Right ventricle myocardium inferior (tissue), 1 donor: ENCODE measurements around the gene IL17RE. TPM values are rescaled to one million over a fixed set of nuclear protein-coding genes. Genes with fewer than 3 reads are reported as not detected.
"Not testable (repeated sequence)": the region's sequence is repeated elsewhere in the genome, so short reads cannot be mapped to it uniquely, and the experiment has no call there.

Experiments used
- ATAC-seq: fragments of 200-7000 bp; cut with Tn5 transposase; one replicate; pipeline ENCODE4 v1.9.1; 2020; ENCODE audit warnings: mild to moderate bottlenecking, moderate library complexity
- DNase-seq: peaks from one replicate; pipeline ENCODE4 v3.0.0; 2021; ENCODE audit errors: missing footprints
- intact Hi-C: fragments of 100-400 bp; cut with DNase I; formaldehyde crosslinking; loops from one replicate; pipeline ENCODE4 v1.11.0; 2022
- total RNA-seq: library from RNA; stranded (reverse); fragmentation: NEBNext Ultra II Directional; extraction: Animal tissue kit (Norgen Biotek cat#: 25700); gene quantifications from one replicate; pipeline ENCODE4 v1.2.1, GENCODE V29; 2021
- donor health status: DM: no; HTN: yes; CAD: no; lungs with severe emphysema.

Gene IL17RE
- total RNA-seq, 1 donor from 2014 or later = 0.78 TPM

DNA sequence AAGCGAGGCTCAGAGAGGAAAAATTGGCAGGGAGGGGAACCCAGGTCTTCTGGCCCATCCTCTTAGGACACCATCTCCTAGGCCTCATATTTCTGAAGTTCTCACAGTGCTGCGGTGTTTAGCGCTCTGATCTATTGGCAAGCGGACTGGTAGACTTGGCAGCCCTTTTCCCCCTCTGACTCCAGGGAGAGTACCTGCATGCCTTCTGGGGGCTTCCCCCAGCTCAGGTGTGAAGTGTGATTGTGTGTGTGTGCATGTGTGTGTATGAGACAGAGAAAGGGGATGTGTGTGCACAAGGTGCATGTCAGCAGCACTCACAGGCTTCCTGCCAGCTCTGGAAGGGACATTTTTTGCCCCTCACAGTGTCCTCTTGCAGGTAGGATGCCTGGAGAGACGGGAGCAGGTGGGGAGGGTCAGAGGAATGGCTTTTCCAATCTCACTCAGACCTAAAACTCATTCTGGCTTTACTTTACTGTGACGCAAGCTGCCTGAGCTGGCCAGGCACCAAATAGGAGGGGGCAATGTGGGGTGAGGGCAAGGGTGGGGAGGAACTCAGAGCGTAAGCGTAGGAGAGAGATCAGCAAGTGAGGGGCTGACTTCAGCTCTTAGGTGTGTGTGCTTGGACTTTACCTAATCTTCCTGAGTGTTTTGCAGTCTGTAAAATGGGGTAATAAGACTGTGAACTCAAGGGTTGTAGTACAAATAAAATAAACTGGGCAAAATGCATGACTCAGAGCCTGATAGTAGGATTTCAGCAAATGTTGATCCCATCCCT, 4.0 kb upstream of the IL17RE start:
- no peak for DNase-seq
- intact Hi-C loops = no loop called here
- no peak for ATAC-seq

DNA sequence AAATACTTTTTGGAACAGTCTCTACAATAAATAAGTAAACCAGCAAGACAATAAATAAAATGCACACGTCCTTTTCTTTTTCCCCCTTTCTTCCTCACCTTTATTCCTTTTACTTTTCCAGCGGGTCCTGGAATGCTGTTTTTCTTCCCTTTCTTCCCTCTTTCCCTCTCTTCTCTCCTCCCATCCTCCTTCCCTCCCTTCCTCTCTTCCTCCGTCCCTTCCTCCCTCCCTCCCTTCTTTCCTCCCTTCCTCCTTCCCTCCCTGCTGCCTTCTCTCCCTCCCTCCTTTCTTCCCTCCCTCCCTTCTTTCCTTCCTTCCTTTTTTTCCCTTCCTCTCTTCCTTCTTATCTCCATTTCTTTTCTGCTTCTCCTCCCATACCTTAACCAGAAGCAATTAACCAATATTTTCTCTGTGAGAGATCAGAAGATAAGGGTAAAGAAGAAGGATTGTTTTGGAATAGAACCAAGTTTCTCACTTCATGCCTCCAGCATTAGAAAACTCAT, 3.3 kb upstream of the IL17RE start:
- intact Hi-C loops = no loop called here

DNA sequence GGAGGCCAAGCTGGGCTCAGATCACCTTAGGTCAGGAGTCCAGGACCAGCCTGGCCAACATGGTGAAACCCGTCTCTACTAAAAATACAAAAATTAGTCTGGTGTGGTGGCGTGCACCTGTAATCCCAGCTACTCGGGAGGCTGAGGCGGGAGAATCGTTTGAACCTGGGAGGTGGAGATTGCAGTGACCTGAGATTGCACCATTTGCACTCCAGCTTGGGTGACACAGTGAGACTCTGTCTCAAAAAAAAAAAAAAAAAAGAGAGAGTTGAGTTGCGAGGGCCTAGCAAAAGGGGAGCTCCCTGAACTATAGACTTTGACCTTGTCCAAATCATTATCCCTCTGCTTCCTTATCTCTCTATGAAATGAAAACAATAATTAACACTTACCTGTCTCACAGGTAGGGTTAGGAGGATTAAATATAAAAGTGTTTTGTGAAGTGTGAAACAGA, 1.7 kb upstream of the IL17RE start:
- DNase-seq, intact Hi-C loops, ATAC-seq: not testable (repeated sequence)

More for the DNA sequence above, 3.3 kb upstream of the IL17RE start:
- ATAC-seq = no peak
- DNase-seq = no peak

DNA sequence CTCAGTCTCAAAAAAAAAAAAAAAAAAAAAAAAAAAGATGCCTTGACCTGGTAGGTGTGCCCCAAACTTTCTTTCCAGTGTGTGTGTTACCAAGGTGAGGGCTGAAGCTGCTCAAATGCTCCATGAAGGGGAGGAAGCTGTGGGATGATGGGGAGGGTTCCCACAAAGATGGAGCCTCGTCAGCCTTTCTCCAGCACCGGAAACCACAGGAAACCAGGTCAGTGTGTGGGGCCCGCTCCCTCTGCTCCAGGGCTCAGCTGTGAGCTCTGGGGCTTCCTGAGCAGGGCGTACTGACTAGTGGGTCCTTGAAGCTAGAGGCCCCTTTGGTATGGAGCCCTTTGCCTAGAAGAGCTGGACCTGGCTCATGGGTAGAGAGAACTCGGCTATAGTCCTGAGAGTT, 681 bp upstream of the IL17RE start:
- ATAC-seq = no peak
- DNase-seq = no peak
- intact Hi-C loops = no loop called here

DNA sequence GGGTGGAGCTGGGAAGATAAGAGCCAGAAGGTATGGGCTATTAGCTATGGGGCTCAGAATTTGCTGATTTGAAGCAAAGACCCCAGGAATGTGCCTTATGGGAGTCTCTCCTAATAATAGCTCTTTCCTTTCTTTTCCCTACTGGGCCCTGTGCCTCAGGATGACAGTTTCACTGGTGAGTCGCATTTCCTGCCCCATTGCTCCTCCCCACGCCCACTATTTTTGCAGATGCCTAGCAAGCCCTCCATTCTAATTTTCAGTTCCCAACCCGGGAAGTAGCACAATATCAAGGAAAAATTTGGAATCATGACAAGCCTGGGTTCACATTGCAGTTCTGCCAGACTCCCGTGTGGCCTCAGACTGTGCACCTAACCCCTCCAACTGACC, 583 bp downstream of the IL17RE start:
- intact Hi-C loops = no loop called here
- DNase-seq (no peak), ATAC-seq (no peak)

DNA sequence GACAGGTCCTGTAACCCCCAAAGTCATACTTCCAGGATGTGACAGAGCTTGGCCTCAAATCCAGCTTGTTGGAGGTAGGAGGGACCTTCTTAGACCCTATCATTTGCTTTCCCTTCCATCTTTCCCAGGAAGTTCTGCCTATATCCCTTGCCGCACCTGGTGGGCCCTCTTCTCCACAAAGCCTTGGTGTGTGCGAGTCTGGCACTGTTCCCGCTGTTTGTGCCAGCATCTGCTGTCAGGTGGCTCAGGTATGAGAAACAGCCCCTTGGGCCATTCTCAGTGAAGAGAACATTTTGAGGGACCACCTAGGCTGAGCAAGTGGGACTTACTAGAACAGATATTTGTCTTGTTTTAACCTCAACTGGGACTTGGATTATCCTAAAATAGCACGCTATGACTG, 1.3 kb downstream of the IL17RE start:
- DNase-seq (no peak), ATAC-seq (no peak)
- intact Hi-C loops = no loop called here

DNA sequence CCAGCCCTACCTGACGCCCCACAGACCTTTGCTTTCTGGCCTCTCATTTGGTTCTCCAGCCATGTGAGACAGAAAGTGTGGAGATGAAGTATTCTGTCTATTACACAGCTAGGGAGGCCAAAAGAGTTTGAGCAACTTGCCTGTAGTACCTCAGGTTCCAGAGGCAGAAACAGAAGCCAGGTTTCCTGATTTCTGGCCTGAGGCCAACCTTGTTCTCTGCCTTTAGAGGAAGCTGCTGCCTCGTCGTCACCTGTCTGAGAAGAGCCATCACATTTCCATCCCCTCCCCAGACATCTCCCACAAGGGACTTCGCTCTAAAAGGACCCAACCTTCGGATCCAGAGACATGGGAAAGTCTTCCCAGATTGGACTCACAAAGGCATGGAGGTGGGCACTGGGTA, 3.8 kb downstream of the IL17RE start:
- ATAC-seq (no peak), DNase-seq (no peak)
- intact Hi-C loops = no loop called here

DNA sequence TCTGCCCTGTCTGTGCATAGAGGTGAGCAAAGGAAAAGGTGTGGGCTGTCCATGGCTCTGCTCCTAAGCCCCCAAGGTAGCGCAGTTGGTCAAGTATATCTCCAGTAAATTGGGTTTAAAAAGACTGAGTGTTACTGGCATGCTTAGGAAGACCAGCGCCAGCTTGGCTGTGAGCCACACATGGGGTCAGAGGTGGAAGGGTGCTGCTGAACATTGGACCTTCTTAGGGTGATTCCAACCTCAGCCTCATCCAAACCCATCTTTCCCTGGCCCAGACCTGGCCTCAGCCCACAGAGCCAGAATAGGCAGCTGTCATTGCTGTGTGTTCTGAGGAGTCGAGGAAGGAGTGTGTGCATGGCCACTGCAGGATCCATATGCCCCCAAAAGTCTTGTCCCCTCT, 5.6 kb downstream of the IL17RE start:
- ATAC-seq (no peak), DNase-seq (no peak)
- intact Hi-C loops = no loop called here

DNA sequence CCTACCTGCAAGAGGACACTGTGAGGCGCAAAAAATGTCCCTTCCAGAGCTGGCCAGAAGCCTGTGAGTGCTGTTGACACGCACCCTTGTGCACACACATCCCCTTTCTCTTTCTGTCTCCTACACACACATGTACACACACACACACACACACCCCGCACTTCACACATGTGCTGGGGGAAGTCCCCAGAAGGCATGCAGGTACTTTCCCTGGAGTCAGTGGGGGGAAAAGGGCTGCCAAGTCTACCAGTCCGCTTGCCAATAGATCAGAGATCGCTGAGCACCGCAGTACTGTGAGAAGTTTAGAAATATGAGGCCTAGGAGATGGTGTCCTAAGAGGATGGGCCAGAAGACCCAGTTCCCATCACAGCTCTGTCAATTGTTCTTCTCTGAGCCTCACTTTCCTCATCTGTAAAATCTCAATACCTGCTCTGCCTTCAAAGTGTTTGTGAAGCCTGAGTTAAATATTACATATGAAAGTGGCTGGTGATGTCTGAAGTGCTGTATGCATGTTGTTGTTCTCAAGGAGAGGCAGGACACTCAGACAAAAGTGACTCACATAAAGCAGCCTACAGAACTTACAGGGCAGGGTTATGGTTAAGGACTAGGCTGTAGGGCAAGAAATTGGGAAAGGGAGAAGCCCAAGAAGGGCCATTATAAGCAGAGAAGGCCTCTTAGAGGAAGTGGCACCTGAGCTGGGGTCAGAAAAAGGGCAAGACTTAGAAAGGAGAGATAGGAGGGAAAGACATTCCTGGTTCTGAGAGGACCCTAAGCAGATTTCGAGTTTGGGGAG, 6.8 kb downstream of the IL17RE start:
- ATAC-seq = no peak
- no peak for DNase-seq
- intact Hi-C loops = loop anchor here (10.0 kb wide), 2 partner anchors 45 to 405 kb away; no protein-coding TSS in a partner anchor

DNA sequence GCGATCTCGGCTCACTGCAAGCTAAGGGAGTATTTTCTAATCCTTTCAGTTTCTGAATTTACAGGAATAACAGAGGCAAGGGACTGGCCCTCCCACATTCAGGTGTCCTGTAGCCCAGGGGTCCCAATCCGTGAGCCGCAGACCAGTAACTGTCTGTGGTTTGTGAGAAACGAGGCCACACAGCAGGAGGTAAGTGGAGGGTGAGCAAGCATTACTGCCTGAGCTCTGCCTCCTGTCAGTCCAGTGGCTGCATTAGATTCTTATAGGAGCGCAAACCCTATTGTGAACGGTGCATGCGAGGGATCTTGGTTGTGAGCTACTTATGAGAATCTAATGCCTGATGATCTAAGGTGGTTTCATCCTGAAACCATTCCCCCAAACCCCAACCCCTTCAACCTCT, 9.2 kb downstream of the IL17RE start:
- DNase-seq = no peak
- intact Hi-C loops = loop anchor here (10.0 kb wide), 2 partner anchors 47 to 407 kb away; no protein-coding TSS in a partner anchor
- ATAC-seq = no peak

DNA sequence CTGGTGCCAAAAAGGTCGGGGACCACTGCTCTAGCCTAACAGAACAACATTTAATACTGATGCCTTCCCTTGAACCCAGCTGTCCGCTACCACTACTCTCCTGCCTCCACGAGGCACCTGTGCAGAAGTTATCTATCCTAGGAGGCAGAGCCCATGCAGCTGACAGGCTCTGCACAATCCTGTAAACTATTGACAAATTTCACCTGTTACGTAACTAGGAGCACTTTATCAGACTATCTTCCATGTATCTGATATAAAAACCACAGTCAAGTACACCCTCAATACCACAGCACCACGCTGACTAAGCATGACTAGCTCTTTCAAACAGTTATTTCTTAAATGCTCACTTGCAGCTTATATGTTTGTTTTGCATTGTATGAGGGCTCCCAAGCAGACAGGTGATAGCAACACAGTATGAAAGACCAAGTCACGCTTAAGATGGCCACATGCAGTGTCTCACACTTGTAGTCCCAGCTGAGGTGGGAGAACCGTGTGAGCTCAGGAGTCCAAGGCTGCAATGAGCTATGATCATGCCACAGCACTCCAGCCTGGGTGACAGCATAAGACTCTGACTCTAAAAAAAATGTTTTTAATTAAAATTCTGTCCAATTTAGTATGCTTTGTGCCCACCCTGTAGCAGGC, 9.8 kb downstream of the IL17RE start:
- ATAC-seq (no peak), DNase-seq (no peak)
- intact Hi-C loops = loop anchor here (10.0 kb wide), 2 partner anchors 48 to 408 kb away; no protein-coding TSS in a partner anchor

DNA sequence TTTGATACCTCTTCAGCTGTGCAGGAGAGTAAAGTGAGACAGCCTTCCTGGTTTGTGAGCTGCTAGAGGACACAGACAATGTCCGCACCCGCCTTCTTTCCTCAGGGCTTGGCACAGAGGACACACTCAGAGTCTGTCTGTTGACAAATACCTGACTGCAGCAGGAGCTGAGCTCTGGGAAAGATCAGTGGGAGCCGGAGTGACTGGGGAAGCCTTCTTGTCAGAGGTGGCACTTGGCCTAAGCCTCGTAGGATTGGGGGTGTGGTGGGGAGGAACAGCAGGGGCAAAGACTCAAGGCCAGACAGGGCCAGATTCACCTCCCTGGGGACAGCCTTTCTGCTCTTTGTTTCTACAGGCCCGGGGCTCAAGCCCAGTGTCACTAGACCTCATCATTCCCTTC, 11.0 kb downstream of the IL17RE start:
- intact Hi-C loops = loop anchor here (10.0 kb wide), 2 partner anchors 49 to 409 kb away; no protein-coding TSS in a partner anchor
- DNase-seq = no peak
- no peak for ATAC-seq

DNA sequence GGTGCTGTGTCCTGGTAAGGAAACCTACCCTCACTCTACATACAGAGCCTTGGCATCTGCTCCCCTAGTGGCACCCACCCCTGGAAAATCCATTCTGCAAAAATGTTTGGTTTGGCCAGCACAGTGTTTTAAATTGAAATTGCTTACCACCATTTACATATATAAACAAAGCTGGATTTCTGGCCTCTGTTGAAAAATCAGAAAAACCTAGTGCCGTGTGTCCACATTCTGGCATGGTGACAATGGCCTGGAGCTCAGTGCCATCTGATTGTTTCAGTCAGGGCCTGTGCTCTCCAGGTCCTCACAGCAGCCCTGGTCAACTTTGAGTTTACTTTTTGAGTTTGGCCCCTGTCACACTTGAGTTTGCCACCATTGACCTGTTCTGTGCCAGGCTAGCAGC, 11.4 kb downstream of the IL17RE start:
- ATAC-seq (no peak), DNase-seq (no peak)
- intact Hi-C loops = loop anchor here (10.0 kb wide), 2 partner anchors 49 to 409 kb away; no protein-coding TSS in a partner anchor

DNA sequence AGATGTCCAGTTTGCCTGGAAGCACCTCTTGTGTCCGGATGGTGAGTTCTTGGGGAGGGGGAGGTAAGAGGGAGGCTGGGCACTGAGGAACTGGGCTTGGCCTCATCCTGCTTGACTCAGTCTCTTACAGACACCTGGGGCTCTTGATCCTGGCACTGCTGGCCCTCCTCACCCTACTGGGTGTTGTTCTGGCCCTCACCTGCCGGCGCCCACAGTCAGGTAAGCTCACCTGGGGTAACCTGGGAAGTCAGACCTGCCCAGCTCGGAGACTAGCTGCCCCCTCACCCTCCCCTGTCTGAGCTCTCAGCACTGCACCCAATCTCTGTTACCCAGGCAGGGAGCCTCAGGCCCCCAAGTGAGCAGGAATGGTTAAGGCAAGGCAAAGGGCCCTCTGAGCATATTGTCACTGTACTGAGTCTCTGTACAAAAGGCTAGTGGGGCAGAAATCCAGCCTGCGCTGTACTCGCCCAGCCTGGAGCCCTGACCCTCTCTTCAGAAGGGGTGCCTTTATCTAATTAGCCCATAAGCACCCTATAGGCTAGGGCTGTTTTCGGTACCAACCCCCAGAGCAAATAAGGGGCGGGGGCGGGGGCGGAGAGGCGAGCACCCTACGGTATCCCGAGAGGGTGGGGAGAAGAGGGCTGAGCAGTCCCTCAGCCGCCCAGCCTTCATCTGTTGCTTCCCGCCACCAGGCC, 12.1 kb downstream of the IL17RE start:
- intact Hi-C loops = loop anchor here (10.0 kb wide), 2 partner anchors 50 to 410 kb away; no protein-coding TSS in a partner anchor
- DNase-seq = no peak
- ATAC-seq = no peak

DNA sequence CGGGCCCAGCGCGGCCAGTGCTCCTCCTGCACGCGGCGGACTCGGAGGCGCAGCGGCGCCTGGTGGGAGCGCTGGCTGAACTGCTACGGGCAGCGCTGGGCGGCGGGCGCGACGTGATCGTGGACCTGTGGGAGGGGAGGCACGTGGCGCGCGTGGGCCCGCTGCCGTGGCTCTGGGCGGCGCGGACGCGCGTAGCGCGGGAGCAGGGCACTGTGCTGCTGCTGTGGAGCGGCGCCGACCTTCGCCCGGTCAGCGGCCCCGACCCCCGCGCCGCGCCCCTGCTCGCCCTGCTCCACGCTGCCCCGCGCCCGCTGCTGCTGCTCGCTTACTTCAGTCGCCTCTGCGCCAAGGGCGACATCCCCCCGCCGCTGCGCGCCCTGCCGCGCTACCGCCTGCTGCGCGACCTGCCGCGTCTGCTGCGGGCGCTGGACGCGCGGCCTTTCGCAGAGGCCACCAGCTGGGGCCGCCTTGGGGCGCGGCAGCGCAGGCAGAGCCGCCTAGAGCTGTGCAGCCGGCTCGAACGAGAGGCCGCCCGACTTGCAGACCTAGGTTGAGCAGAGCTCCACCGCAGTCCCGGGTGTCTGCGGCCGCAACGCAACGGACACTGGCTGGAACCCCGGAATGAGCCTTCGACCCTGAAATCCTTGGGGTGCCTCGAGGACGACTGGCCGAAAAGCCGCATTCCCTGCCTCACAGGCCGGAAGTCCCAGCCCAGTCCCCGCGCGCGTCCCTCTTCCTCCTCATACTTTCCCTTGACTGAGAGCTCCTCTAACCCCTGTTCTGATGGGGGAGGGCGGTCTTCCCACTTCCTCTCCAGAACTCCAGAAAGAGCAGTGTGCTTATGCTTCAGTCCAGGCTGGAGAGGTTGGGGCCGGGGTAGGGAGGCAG, 12.8 kb downstream of the IL17RE start:
- DNase-seq (peak; percentile 89), ATAC-seq (peak; percentile 60)
- intact Hi-C loops = loop anchor here (2.0 to 10.0 kb wide), 3 partner anchors 25 to 411 kb away; partner anchors contain the start of gene JAGN1

DNA sequence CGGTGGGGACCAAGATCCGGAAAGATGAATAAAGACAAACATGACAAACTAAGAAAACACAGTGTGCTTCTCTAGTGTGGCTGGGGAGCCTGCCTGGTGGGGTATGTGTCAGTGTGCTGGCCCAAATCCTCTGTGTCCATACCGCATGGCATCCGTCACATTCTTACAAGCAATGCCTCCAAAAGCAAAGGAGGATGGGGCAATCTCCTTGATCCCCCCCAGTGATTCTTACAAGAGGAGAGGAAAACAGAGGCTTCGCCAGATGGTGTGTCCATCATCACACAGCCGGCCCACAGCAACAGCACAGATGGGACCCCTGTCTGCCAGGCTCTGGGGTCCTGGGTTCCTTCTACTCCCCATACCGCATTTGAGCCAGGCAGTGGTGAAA, 13.7 kb downstream of the IL17RE start:
- DNase-seq (no peak), ATAC-seq (no peak)
- intact Hi-C loops = loop anchor here (2.0 to 10.0 kb wide), 3 partner anchors 26 to 412 kb away; partner anchors contain the start of gene JAGN1
